ENCODE results near the gene QKI. TPM values are rescaled to one million over a fixed set of nuclear protein-coding genes. Genes with fewer than 3 reads are reported as not detected.

The QKI gene
- total and polyA plus RNA-seq, 2 donors (not counting 1 experiment from before 2014, with no cell fraction given): 129 to 224 TPM

- Histone ChIP-seq H2AFZ (ENCODE audit: low read length) (no peak overlapping the region), H3K4me1 (ENCODE audit: control insufficient read depth, extremely low read depth, insufficient read depth, low read length) (no peaks in the 10 kb centered on the region), H3K27me3 (ENCODE audit: control insufficient read depth, insufficient read depth, low read length) (no peaks in the 10 kb centered on the region), H3K27ac (ENCODE audit: insufficient read depth, low read length) (no peak overlapping the region), H3K9ac (ENCODE audit: insufficient read depth, low read length) (no peak overlapping the region), H3K79me2 (ENCODE audit: control insufficient read depth, insufficient read depth, low read length) (peaks cover 56% of the 10 kb centered on the region), H3K4me2 (ENCODE audit: extremely low read depth, insufficient read depth, low read length) (no peak overlapping the region), H3K36me3 (ENCODE audit: control insufficient read depth, insufficient read depth, low read length) (peaks cover 1% of the 10 kb centered on the region), H3K9me3 (ENCODE audit: control insufficient read depth, insufficient read depth, low read depth, low read length) (peaks cover 2% of the 10 kb centered on the region), H4K20me1 (ENCODE audit: control insufficient read depth, extremely low read depth, insufficient read depth, low read length) (no peaks in the 10 kb centered on the region), H3K4me3 (replicated peaks in 1 of 4; ENCODE audit: control extremely low read depth in 1 of 4, insufficient read depth in 1 of 4, low read depth in 3 of 4, low read length in 4 of 4) (no peak overlapping the region)
- peak in 1 of 2 donors; percentile 27 for DNase-seq (ENCODE audit: low read depth in 2 of 2)
- no peak for TF ChIP-seq CTCF (conservative IDR thresholded peaks at IDR 0.05 in 1 of 2, IDR thresholded peaks at IDR 0.05 in 1 of 2; ENCODE audit: low read depth in 1 of 2, low read length in 2 of 2)
- TF ChIP-seq EZH2 (IDR thresholded peaks at IDR 0.05; ENCODE audit: low read length, missing control alignments): no peak
These were observed 93.4 kb downstream of the QKI start for GRCh38 chr6:163507965-163508364.

- Histone ChIP-seq H3K36me3 (ENCODE audit: control insufficient read depth, insufficient read depth, low read length) (no peaks in the 10 kb centered on the region), H3K4me1 (ENCODE audit: control insufficient read depth, extremely low read depth, insufficient read depth, low read length) (no peaks in the 10 kb centered on the region), H4K20me1 (ENCODE audit: control insufficient read depth, extremely low read depth, insufficient read depth, low read length) (no peaks in the 10 kb centered on the region), H3K27ac (ENCODE audit: insufficient read depth, low read length) (no peak overlapping the region), H3K27me3 (ENCODE audit: control insufficient read depth, insufficient read depth, low read length) (no peaks in the 10 kb centered on the region), H3K79me2 (ENCODE audit: control insufficient read depth, insufficient read depth, low read length) (peaks cover 47% of the 10 kb centered on the region), H2AFZ (ENCODE audit: low read length) (no peak overlapping the region), H3K4me3 (replicated peaks in 1 of 4; ENCODE audit: control extremely low read depth in 1 of 4, insufficient read depth in 1 of 4, low read depth in 3 of 4, low read length in 4 of 4) (no peak overlapping the region), H3K4me2 (ENCODE audit: extremely low read depth, insufficient read depth, low read length) (no peak overlapping the region), H3K9me3 (ENCODE audit: control insufficient read depth, insufficient read depth, low read depth, low read length) (no peaks in the 10 kb centered on the region), H3K9ac (ENCODE audit: insufficient read depth, low read length) (no peak overlapping the region)
- TF ChIP-seq EZH2 (IDR thresholded peaks at IDR 0.05; ENCODE audit: low read length, missing control alignments) (no peak), CTCF (conservative IDR thresholded peaks at IDR 0.05 in 1 of 2, IDR thresholded peaks at IDR 0.05 in 1 of 2; ENCODE audit: low read depth in 1 of 2, low read length in 2 of 2) (no peak)
- DNase-seq (ENCODE audit: low read depth in 2 of 2): no peak
These were observed 98.5 kb downstream of the QKI start for GRCh38 chr6:163513003-163513402.

- Histone ChIP-seq H3K9me3 (ENCODE audit: control insufficient read depth, insufficient read depth, low read depth, low read length) (no peaks in the 10 kb centered on the region), H3K9ac (ENCODE audit: insufficient read depth, low read length) (no peak overlapping the region), H2AFZ (ENCODE audit: low read length) (no peak overlapping the region), H3K4me1 (ENCODE audit: control insufficient read depth, extremely low read depth, insufficient read depth, low read length) (no peaks in the 10 kb centered on the region), H4K20me1 (ENCODE audit: control insufficient read depth, extremely low read depth, insufficient read depth, low read length) (no peaks in the 10 kb centered on the region), H3K27ac (ENCODE audit: insufficient read depth, low read length) (no peak overlapping the region), H3K36me3 (ENCODE audit: control insufficient read depth, insufficient read depth, low read length) (no peaks in the 10 kb centered on the region), H3K4me2 (ENCODE audit: extremely low read depth, insufficient read depth, low read length) (no peak overlapping the region), H3K4me3 (replicated peaks in 1 of 4; ENCODE audit: control extremely low read depth in 1 of 4, insufficient read depth in 1 of 4, low read depth in 3 of 4, low read length in 4 of 4) (no peak overlapping the region), H3K27me3 (ENCODE audit: control insufficient read depth, insufficient read depth, low read length) (no peaks in the 10 kb centered on the region), H3K79me2 (ENCODE audit: control insufficient read depth, insufficient read depth, low read length) (peaks cover 51% of the 10 kb centered on the region)
- no peak for DNase-seq (ENCODE audit: low read depth in 2 of 2)
- TF ChIP-seq CTCF (conservative IDR thresholded peaks at IDR 0.05 in 1 of 2, IDR thresholded peaks at IDR 0.05 in 1 of 2; ENCODE audit: low read depth in 1 of 2, low read length in 2 of 2) (no peak), EZH2 (IDR thresholded peaks at IDR 0.05; ENCODE audit: low read length, missing control alignments) (no peak)
These were observed 99.2 kb downstream of the QKI start for GRCh38 chr6:163513570-163514166.
